Activated CD8-positive, alpha-beta memory T cell treated with anti-CD3 and anti-CD28 coated beads, Interleukin-2, amount 50 U/mL, for 1 hour (primary cell): ENCODE data around the gene GUCD1.
"Not testable (repeated sequence)": the region's sequence is repeated elsewhere in the genome, so short reads cannot be mapped to it uniquely, and the experiment has no call there.

ENCODE experiments used
- DNase-seq: peaks from one replicate; pipeline ENCODE4 v3.0.0-alpha.2; 2020; ENCODE audit errors: extremely low read depth

The GUCD1 gene

GRCh38 chr22:24565077-24565476, 10.1 kb upstream of the GUCD1 start:
- DNase-seq = no peak

DNA sequence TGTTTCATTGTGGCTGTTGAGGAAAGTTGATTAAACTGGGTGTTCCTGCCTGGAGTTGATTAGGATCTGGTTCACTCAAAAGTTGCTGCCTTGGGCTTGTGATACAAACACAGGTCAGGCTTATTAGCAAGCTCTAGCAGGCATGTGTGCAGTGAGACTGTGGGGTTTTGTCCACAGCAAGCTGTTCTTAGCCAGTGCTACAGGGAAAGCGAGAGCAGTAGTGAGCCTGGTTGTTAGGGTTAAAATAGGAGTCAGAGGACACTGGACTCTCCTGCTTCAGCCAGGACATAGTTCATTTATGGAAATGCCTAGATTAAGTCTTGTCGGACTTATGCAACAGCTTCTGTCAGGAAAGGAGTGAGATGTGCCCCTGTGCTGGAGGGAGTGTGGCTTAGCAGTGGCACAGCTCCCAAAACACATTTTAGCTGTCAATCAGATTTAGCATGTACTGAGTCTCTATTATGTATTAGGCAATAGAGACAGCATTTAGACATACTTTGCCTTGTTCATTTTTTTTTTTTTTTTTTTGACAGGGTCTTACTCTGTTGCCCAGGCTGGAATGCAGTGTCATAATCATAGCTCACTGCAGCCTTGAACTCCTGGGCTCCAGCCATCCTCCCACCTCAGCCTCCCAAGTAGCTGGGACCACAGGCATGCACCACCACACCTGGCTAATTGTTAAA, 9.6 kb upstream of the GUCD1 start:
- DNase-seq = no peak

GRCh38 chr22:24563246-24563645, 8.3 kb upstream of the GUCD1 start:
- DNase-seq = no peak

DNA sequence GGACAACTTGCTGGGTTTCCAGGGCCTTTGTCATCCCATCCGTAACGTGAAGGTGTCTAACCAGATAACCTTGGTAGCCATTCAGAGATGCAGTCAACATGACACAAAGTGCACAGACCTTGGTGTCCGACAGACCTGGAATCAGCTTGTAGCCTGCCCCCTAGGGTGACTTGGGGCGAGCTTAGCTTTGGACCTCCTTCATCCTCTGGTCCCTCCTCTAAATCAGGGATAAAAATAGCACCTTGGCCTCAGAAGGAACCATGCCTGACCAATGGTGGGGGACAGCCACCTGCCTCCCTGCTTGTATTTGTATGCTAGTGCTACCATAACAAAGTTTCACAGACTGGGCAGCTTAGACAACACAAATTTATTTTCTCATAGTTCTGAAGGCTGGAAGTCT, 4.5 kb upstream of the GUCD1 start:
- no peak for DNase-seq

DNA sequence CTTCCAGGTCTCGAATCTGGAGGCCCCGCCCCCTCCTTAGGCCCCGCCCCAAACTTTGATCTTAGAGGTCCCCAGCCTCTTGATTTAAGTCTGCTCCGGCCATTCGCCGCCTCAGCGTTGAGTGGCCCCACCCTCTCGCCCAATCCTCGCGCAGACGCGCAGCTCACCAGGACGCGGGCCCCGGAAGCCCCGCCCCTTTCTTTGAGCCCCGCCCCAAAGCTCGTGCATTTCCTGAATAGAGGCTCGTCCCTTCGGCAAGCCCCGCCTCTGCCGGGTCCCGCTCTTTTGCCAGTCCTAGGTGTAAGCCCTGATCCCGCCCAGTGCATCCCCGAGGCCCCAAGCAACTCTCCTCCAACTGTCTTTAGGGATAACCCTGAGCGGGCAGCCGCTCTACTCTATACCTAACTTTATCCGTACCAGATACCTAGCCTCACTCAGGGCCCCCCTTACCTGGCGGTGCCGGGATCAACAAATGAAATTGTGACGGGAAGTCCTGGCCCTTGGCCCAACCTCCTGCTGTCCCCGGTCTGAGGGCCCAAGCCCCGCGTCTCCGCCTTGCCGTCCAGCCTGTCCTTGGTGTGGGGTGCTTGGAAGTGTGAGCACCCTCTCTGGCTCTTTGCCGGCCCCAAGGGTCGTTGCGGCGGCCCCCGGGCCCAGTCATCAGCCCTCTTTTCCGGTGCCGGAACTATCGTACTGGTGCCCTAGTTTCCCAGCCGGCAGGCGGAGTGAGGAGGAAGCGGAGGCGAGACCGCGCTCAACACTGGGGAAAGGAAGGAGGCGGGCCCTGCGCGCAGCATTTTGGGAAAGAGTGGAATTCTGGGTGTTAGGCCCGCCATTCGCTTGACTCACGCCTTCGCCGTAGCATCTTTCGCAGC, 464 bp upstream of the GUCD1 start, which contains the start of gene SNRPD3:
Gene SNRPD3 (plus strand): TSS at position 835 of the 875 bp plus-strand sequence. CDS start 1,676 bp downstream, outside the sequence.
- DNase-seq = peak; percentile 96

- no peak for DNase-seq
These were observed 1.2 kb downstream of the GUCD1 start for GRCh38 chr22:24553597-24554312.

- DNase-seq = not testable (repeated sequence)
These were observed 2.2 kb downstream of the GUCD1 start for GRCh38 chr22:24552503-24553286.

GRCh38 chr22:24550902-24551435, 4.0 kb downstream of the GUCD1 start:
- DNase-seq = no peak

DNA sequence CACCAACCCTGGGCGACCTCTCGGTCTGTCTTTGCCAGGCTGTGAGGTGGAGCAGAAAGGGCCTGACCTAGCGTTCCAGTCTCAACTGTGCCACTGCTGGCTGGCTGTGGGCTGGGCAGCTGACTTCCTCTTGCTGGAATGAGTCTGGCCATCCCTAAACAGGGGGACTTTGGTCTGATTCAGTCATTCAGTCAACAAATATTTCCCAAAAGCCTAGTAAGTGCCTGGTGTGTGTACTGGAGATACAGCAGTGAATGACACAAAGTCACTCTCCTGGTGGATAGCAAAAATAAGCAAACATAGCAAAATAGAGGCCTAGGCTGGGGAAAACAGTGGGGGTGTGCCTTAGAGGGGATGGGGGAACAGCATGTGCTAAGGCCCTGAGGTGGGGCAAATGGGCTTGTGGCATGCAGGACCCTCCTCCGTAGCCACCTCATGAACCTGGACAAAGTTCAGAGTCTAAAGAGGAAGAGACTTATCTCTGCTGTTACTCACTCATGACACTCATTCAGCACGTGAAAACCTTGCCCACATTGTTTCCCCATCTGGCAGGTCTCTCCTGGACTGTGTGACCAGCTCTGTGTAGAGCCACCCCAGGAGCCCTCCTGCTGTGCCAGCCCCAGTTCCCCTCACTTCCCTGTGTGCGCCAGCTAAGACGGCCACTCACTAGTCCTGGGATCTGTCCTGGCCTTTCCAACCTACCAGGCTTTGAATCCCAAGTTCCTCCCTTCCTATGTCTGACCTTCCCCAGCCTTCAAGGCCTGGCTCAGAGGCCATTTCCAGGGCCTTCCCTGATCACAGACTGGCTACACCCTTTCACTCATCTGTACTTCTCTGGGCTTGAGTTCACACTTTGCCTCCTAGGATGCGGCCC, 4.7 kb downstream of the GUCD1 start:
- no peak for DNase-seq

GRCh38 chr22:24548812-24549211, 6.1 kb downstream of the GUCD1 start:
- DNase-seq = no peak

DNA sequence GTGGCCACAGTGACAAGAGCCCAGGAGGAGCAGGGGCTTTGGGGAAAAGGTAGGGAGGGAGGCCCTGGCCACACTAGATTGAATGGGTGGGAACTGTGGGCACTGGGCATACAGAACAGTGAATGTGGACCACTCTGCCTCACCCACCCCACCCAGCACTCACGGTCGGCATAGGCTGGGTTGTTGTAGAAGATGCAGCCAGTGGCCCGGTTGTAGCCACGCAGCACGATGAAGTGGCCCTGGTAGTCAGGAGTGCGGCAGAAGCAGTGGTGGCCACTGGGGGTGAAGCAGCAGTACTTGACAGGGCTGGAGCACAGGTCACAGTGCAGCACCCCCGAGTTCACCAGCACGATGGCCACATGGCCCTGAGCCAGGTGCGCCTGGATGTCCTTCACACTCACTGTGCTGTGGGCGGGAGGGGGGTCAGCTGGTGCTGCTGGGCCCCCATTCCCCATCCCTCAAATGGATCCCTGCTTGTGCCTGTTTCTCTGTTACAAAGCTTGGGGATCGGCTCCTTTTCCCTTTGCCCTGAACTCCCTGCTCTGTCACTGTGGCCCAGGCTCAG, 11.2 kb downstream of the GUCD1 start:
- no peak for DNase-seq

GRCh38 chr22:24543185-24543601, 11.7 kb downstream of the GUCD1 start:
- DNase-seq = no peak

DNA sequence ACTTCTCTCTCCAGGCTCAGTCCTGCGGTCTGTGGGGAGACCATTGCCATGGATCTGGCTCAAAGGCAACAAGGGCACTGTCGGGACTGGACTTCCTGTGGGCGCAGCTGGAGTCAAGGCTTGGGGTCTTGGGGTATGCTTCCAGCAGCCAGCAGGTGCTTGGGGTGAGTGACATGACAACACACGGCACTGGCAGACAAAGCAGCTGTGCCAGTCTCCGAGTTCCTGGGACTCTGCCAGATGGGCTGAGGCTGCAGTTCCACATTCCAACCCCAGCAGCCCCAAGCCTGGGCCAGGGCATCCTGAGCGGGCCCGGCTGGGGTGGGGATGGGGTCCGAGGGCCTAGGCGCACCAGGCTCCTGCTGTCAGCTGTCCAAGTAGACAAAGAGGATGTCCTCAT, 12.3 kb downstream of the GUCD1 start:
- DNase-seq = no peak

DNA sequence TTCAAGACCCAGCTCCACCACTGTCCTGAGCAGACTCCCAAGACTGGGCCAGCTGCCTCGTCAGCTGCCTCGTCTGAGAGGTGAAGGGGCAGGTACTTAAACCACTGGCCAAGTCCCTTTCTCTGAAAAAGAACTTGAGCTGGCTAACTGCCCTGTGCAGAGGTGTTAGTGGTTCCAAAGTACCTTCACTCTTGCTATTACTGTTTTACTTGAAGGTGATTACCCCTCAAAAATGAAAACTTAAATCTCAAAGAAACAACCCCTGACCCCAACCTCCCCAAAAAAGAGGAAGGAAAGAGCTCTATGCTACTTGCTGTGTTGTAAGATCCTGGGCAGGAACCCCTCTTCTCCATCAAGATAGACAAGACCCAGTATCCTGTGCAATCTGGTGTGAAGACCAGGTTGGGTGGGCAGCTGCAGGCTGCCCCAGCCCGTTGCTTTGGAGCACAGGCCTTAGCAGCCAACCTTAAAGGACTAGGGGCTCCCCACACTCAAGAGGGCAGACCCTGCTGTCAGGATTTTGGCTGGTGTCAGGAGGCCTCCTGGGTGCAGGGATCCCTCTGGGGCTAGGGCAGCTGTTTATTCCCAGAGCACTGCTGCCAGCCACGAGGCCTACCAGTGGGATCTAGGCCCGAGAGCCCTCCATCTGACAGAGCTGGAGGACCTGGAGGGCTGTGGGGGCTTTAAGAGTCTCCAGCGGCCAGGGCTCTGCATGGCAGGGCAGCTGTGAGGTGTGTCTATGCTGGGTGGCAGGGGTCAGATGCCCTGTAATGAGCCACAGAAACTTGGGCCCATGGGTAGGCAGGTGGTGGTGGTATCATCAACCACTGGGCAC, 13.0 kb downstream of the GUCD1 start:
- no peak for DNase-seq

GRCh38 chr22:24540470-24540869, 14.5 kb downstream of the GUCD1 start:
- DNase-seq = no peak

- DNase-seq = no peak
These were observed 18.8 kb downstream of the GUCD1 start for GRCh38 chr22:24536089-24536488.

DNA sequence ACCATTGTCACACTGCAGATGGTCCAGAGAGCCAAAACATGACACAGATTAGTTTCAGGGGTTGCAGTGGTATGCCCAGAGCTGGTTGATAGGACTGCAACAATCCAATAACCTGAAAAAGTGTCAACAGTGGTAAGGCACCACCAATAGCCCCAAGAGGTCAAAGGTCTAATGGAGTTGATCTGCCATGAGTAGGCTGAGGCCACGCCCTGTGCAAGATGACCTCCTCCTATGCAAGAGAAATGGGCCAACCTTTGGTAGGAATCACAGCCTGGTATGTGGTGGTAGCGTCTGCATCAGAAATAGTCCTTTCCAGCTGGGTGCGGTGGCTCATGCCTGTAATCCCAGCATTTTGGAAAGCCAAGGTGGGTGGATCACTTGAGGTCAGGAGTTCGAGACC, 19.6 kb downstream of the GUCD1 start:
- no peak for DNase-seq

DNA sequence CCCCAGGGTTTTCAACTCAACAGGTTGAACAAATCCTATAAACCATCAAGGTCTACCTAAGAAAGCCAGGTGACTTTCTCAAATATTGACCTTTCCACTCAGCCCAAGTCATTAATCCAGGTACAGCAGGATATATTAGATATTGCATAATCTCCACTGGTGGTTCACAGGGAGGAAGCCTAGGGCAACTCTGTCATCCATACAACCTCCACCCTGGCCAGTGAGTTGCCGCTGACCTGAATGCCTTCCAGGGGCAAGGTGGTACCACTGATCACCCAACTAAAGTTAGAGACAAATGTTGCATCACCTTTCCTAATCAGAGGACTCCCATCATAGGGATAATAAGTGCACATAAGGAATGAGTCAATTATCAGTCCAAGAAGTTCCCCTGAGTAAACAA, 22.9 kb downstream of the GUCD1 start:
- no peak for DNase-seq

GRCh38 chr22:24530968-24531367, 24.0 kb downstream of the GUCD1 start:
- DNase-seq = not testable (repeated sequence)
